Stomach (tissue), 4 donors: ENCODE results near the gene PGA4.
A peak's percentile ranks its signal among the peaks of the same experiment; 100 is the strongest.

Source experiments
- CTCF ChIP-seq, 7 experiments: fragments of 450-650 bp in 4 of 7; fragments of 200-600 bp in 3 of 7; sonication (generic) in 3 of 7; IDR thresholded peaks; one replicate each; pipeline ENCODE4 v1.5.1; 2016 to 2019; ENCODE audit warnings: antibody characterized with exemption in 7 of 7, control low read depth in 2 of 7, mild to moderate bottlenecking in 1 of 7
- POLR2A ChIP-seq, 4 donors: fragments of 450-650 bp; IDR thresholded peaks; one replicate each; pipeline ENCODE4 v1.6.1; 2016; ENCODE audit warnings: antibody characterized with exemption in 4 of 4, control low read depth in 2 of 4, mild to moderate bottlenecking in 1 of 4, moderate library complexity in 1 of 4
- POLR2AphosphoS5 ChIP-seq, 3 donors: sonication (generic); formaldehyde crosslinking; IDR thresholded peaks; one replicate each; pipeline ENCODE4 v1.6.1; 2016; ENCODE audit warnings: antibody characterized with exemption in 3 of 3

GRCh38 chr11:61194169-61194671 lies 27.9 kb upstream of the PGA4 start:
- no peak for TF ChIP-seq POLR2A (IDR thresholded peaks at IDR 0.05)
- TF ChIP-seq CTCF (IDR thresholded peaks at IDR 0.05) = no peak
- TF ChIP-seq POLR2AphosphoS5 (IDR thresholded peaks at IDR 0.05) = peak in 2 of 3 donors; percentile 3 to 21
